Brain microvascular endothelial cell (primary cell): ENCODE data around the gene TRAF3IP1.

Source experiments
- DNase-seq: peaks from one replicate; pipeline ENCODE4 v3.0.0-alpha.2; 2020
- H3K27ac ChIP-seq: fragments of 250-450 bp; sonication (Bioruptor Pico); 2 replicates; pipeline ENCODE4 v1.5.1; 2020; ENCODE audit warnings: mild to moderate bottlenecking, moderate library complexity
- H3K27me3 ChIP-seq: fragments of 250-450 bp; sonication (Bioruptor Pico); replicated peaks from 2 replicates; pipeline ENCODE4 v1.5.1; 2020; ENCODE audit warnings: mild to moderate bottlenecking
- H3K36me3 ChIP-seq: fragments of 250-450 bp; sonication (Bioruptor Pico); replicated peaks from 2 replicates; pipeline ENCODE4 v1.5.1; 2020; ENCODE audit warnings: mild to moderate bottlenecking
- H3K4me3 ChIP-seq: 2 replicates; pipeline ENCODE4 v1.5.1; 2011; ENCODE audit warnings: low read depth, mild to moderate bottlenecking, control low read depth, low read length, moderate library complexity
- CTCF ChIP-seq: IDR thresholded peaks from 2 replicates; pipeline ENCODE4 v1.5.1; 2011; ENCODE audit warnings: low read depth, mild to moderate bottlenecking, moderate library complexity, low read length, control low read depth, inconsistent platforms; ENCODE audit errors: missing control alignments
- in situ Hi-C: cut with HindIII; loops from 2 replicates; pipeline ENCODE4 v1.10.0; 2017; ENCODE audit warnings: low sequenced_read_pairs, low pct_ligation_motif_present

The TRAF3IP1 gene

GRCh38 chr2:238345297-238345968, 25.1 kb downstream of the TRAF3IP1 start:
- Histone ChIP-seq H3K27me3 (no peaks in the 10 kb centered on the region), H3K27ac (no peak overlapping the region), H3K36me3 (peaks cover 2% of the 10 kb centered on the region), H3K4me3 (no peak overlapping the region)
- TF ChIP-seq CTCF = no peak
- in situ Hi-C loops = no loop called here
- DNase-seq = no peak

- no peak overlapping the region for H3K4me3 ChIP-seq
- TF ChIP-seq CTCF = no peak
- H3K27ac ChIP-seq = no peak overlapping the region
- in situ Hi-C loops = no loop called here
- DNase-seq = no peak
- peaks cover 2% of the 10 kb centered on the region for H3K36me3 ChIP-seq
- H3K27me3 ChIP-seq = no peaks in the 10 kb centered on the region
These were observed 26.2 kb downstream of the TRAF3IP1 start for GRCh38 chr2:238346544-238346943.

GRCh38 chr2:238350150-238350897, 30.0 kb downstream of the TRAF3IP1 start:
- Histone ChIP-seq H3K27me3 (no peaks in the 10 kb centered on the region), H3K4me3 (no peak overlapping the region), H3K27ac (no peak overlapping the region), H3K36me3 (peaks cover 5% of the 10 kb centered on the region)
- in situ Hi-C loops = loop anchor here (25.0 kb wide), 1 partner anchor 112 kb away; no protein-coding TSS in a partner anchor
- DNase-seq = no peak
- no peak for TF ChIP-seq CTCF

GRCh38 chr2:238351315-238351714, 31.0 kb downstream of the TRAF3IP1 start:
- TF ChIP-seq CTCF = no peak
- in situ Hi-C loops = loop anchor here (25.0 kb wide), 1 partner anchor 111 kb away; no protein-coding TSS in a partner anchor
- H3K36me3 ChIP-seq = peaks cover 8% of the 10 kb centered on the region
- DNase-seq = no peak
- no peak overlapping the region for H3K4me3 ChIP-seq
- no peaks in the 10 kb centered on the region for H3K27me3 ChIP-seq
- H3K27ac ChIP-seq = no peak overlapping the region

GRCh38 chr2:238352361-238352760, 32.0 kb downstream of the TRAF3IP1 start:
- TF ChIP-seq CTCF = no peak
- in situ Hi-C loops = loop anchor here (25.0 kb wide), 1 partner anchor 110 kb away; no protein-coding TSS in a partner anchor

More at GRCh38 chr2:238352361-238352760, 32.0 kb downstream of the TRAF3IP1 start:
- Histone ChIP-seq H3K4me3 (no peak overlapping the region), H3K27me3 (no peaks in the 10 kb centered on the region), H3K36me3 (peaks cover 8% of the 10 kb centered on the region), H3K27ac (no peak overlapping the region)
- DNase-seq = no peak
